ENCODE data around the gene CATSPERE. TPM values are rescaled to one million over a fixed set of nuclear protein-coding genes. Genes with fewer than 3 reads are reported as not detected.
A peak's percentile ranks its signal among the peaks of the same experiment; 100 is the strongest.

CATSPERE gene
- total and polyA plus RNA-seq, 9 of the 15 experiments (the other 6 are each of a cell fraction or from before 2014, with no cell fraction given): 0.06 to 0.16 (median 0.09) TPM; not detected in 3

GRCh38 chr1:244451951-244452795 lies 8.9 kb upstream of the CATSPERE start (continued):
- TF ChIP-seq SMAD1 (IDR thresholded peaks at IDR 0.05; ENCODE audit: low read depth, low read length, partially characterized antibody) (no peak), SETDB1 (IDR thresholded peaks at IDR 0.05; ENCODE audit: low read length) (no peak), RBM39 (optimal IDR thresholded peaks at IDR 0.05; ENCODE audit: low read depth, low read length) (no peak), ZNF121 (CRISPR knock-in tag; conservative IDR thresholded peaks at IDR 0.05) (no peak), STAT5A (IDR thresholded peaks at IDR 0.05; ENCODE audit: borderline replicate concordance, low read length) (peak; percentile 56; the same call in 1 of the 2 replicates), ZNF644 (tag; IDR thresholded peaks at IDR 0.05; ENCODE audit: low read depth) (peak; percentile 90), CBFA2T3 (IDR thresholded peaks at IDR 0.05) (no peak), BACH1 (tag; IDR thresholded peaks at IDR 0.05) (no peak), ZNF3 (CRISPR knock-in tag; IDR thresholded peaks at IDR 0.05) (no peak), POLR2H (tag; IDR thresholded peaks at IDR 0.05; ENCODE audit: low read depth) (no peak), ZNF23 (CRISPR knock-in tag; IDR thresholded peaks at IDR 0.05) (no peak), ESRRB (CRISPR knock-in tag; IDR thresholded peaks at IDR 0.05; ENCODE audit: borderline replicate concordance) (no peak), SMARCB1 (IDR thresholded peaks at IDR 0.05; ENCODE audit: insufficient read length, low read depth) (no peak), WHSC1 (IDR thresholded peaks at IDR 0.05; ENCODE audit: low read length) (no peak), E2F1 (CRISPR knock-in tag; IDR thresholded peaks at IDR 0.05) (peak; percentile 76), ZNF316 (IDR thresholded peaks at IDR 0.05) (no peak), RFX7 (CRISPR knock-in tag; IDR thresholded peaks at IDR 0.05) (no peak), MTA3 (IDR thresholded peaks at IDR 0.05; ENCODE audit: borderline replicate concordance) (no peak; the same call in 1 of the 2 replicates), TEAD2 (tag; IDR thresholded peaks at IDR 0.05) (no peak; the same call in 1 of the 2 replicates), SNAPC5 (CRISPR knock-in tag; IDR thresholded peaks at IDR 0.05) (no peak), FOXP1 (CRISPR knock-in tag; IDR thresholded peaks at IDR 0.05) (0 out of 2 replicates have a peak, but pooled peaks have one; percentile 65), CLOCK (CRISPR knock-in tag; IDR thresholded peaks at IDR 0.05; ENCODE audit: borderline replicate concordance) (no peak), ZZZ3 (IDR thresholded peaks at IDR 0.05) (no peak), ELF1 (tag; IDR thresholded peaks at IDR 0.05) (peak; percentile 94), PRMT5 (CRISPR knock-in tag; IDR thresholded peaks at IDR 0.05) (no peak), TRIM28 (IDR thresholded peaks at IDR 0.05) (0 out of 2 replicates have a peak, but pooled peaks have one; percentile 20), ZSCAN32 (CRISPR knock-in tag; IDR thresholded peaks at IDR 0.05) (no peak), STAG1 (CRISPR knock-in tag; IDR thresholded peaks at IDR 0.05; ENCODE audit: borderline replicate concordance) (no peak)
